OCI-LY1 (cell line): ENCODE measurements around the gene PTPRO.
A peak's percentile ranks its signal among the peaks of the same experiment; 100 is the strongest.

Experiments used
- H2AFZ ChIP-seq: fragments of 200-600 bp; sonication (generic), shearing (Covaris generic); 2 replicates; pipeline ENCODE4 v1.6.0; 2014; ENCODE audit warnings: antibody characterized with exemption, mild to moderate bottlenecking, low read length
- H3F3A ChIP-seq: fragments of 200-600 bp; sonication (generic), shearing (Covaris generic); 2 replicates; pipeline ENCODE4 v1.6.0; 2014; ENCODE audit warnings: mild to moderate bottlenecking, antibody characterized with exemption, low read length, moderate library complexity; ENCODE audit not compliant: insufficient read depth
- H3K27ac ChIP-seq: fragments of 200-600 bp; sonication (generic); 2 replicates; pipeline ENCODE4 v1.5.1; 2014; ENCODE audit warnings: low read length, mixed run types, mild to moderate bottlenecking, low read depth; ENCODE audit not compliant: poor library complexity, severe bottlenecking
- H3K27me3 ChIP-seq: fragments of 200-600 bp; sonication (generic); 2 replicates; pipeline ENCODE4 v1.6.0; 2014; ENCODE audit warnings: antibody characterized with exemption, mild to moderate bottlenecking, low read length, moderate library complexity; ENCODE audit not compliant: insufficient read depth
- H3K36me3 ChIP-seq: fragments of 200-600 bp; sonication (generic); 2 replicates; pipeline ENCODE4 v1.6.1; 2014; ENCODE audit warnings: mild to moderate bottlenecking, antibody characterized with exemption, low read length, moderate library complexity, mixed read lengths; ENCODE audit not compliant: insufficient read depth
- H3K4me1 ChIP-seq: fragments of 200-600 bp; sonication (generic); 2 replicates; pipeline ENCODE4 v1.5.1; 2014; ENCODE audit warnings: mild to moderate bottlenecking, low read length, moderate library complexity; ENCODE audit not compliant: insufficient read depth, severe bottlenecking
- H3K4me2 ChIP-seq: fragments of 200-600 bp; sonication (generic), shearing (Covaris generic); 2 replicates; pipeline ENCODE4 v1.6.1; 2014; ENCODE audit warnings: low read length
- H3K4me3 ChIP-seq: fragments of 200-600 bp; sonication (generic); 2 replicates; pipeline ENCODE4 v1.5.1; 2014; ENCODE audit warnings: low read length, low read depth, mild to moderate bottlenecking, mixed read lengths; ENCODE audit not compliant: poor library complexity, severe bottlenecking
- H3K79me2 ChIP-seq: fragments of 200-600 bp; shearing (Covaris generic); 2 replicates; pipeline ENCODE4 v1.6.1; 2016; ENCODE audit warnings: mixed run types, low read length, mixed read lengths; ENCODE audit not compliant: insufficient read depth
- H3K9ac ChIP-seq: fragments of 200-600 bp; sonication (generic), shearing (Covaris generic); 2 replicates; pipeline ENCODE4 v1.6.1; 2014; ENCODE audit warnings: mild to moderate bottlenecking, low read length, mixed read lengths
- H3K9me2 ChIP-seq: fragments of 200-600 bp; sonication (generic), shearing (Covaris generic); 2 replicates; pipeline ENCODE4 v1.6.1; 2014; ENCODE audit warnings: low read depth, mild to moderate bottlenecking, low read length, mixed read lengths
- H3K9me3 ChIP-seq: fragments of 200-600 bp; shearing (Covaris generic); 2 replicates; pipeline ENCODE4 v1.6.1; 2014; ENCODE audit warnings: low read length, mixed read lengths
- H4K20me1 ChIP-seq: fragments of 200-600 bp; sonication (generic), shearing (Covaris generic); 2 replicates; pipeline ENCODE4 v1.6.0; 2016; ENCODE audit warnings: mild to moderate bottlenecking, low read length; ENCODE audit not compliant: insufficient read depth
- CTCF ChIP-seq: fragments of 200-600 bp; sonication (generic), shearing (Covaris generic); IDR thresholded peaks from 2 replicates; pipeline ENCODE4 v1.5.1; 2017; ENCODE audit warnings: mild to moderate bottlenecking, antibody characterized with exemption, low read length, moderate library complexity, mixed read lengths
- EZH2 ChIP-seq: fragments of 200-600 bp; sonication (generic), shearing (Covaris generic); IDR thresholded peaks from 2 replicates; pipeline ENCODE4 v1.8.0; 2017; ENCODE audit warnings: borderline replicate concordance, mixed run types, mild to moderate bottlenecking, antibody characterized with exemption, low read length, moderate library complexity, mixed read lengths

Gene PTPRO

GRCh38 chr12:15527201-15528080 is 205.1 kb downstream of the PTPRO start:
- Histone ChIP-seq H3K36me3 (no peaks in the 10 kb centered on the region), H3K4me3 (no peak overlapping the region), H3K79me2 (no peaks in the 10 kb centered on the region), H3K9me3 (no peaks in the 10 kb centered on the region), H3K9me2 (no peaks in the 10 kb centered on the region), H3K9ac (no peak overlapping the region), H3K27ac (no peak overlapping the region), H3K4me2 (no peak overlapping the region), H3K27me3 (no peaks in the 10 kb centered on the region), H3F3A (no peaks in the 10 kb centered on the region), H3K4me1 (peaks cover 8% of the 10 kb centered on the region), H4K20me1 (no peaks in the 10 kb centered on the region), H2AFZ (no peak overlapping the region)
- TF ChIP-seq CTCF: peak; percentile 31; the same call in 1 of the 2 replicates
- no peak for TF ChIP-seq EZH2

- H3K27ac ChIP-seq: no peak overlapping the region
- TF ChIP-seq CTCF (no peak), EZH2 (no peak)
Observed at GRCh38 chr12:15528666-15529065, 206.4 kb downstream of the PTPRO start.

GRCh38 chr12:15530361-15530760 is 208.1 kb downstream of the PTPRO start:
- H3K27me3 ChIP-seq: no peaks in the 10 kb centered on the region
- no peak overlapping the region for H3K9ac ChIP-seq
- TF ChIP-seq EZH2 (no peak), CTCF (no peak)
- no peak overlapping the region for H3K4me2 ChIP-seq
- H3K79me2 ChIP-seq: no peaks in the 10 kb centered on the region
- no peak overlapping the region for H3K4me3 ChIP-seq
- no peaks in the 10 kb centered on the region for H3K36me3 ChIP-seq
- no peak overlapping the region for H3K27ac ChIP-seq
- no peaks in the 10 kb centered on the region for H3K9me2 ChIP-seq
- H4K20me1 ChIP-seq: no peaks in the 10 kb centered on the region
- H3K9me3 ChIP-seq: no peaks in the 10 kb centered on the region
- H3K4me1 ChIP-seq: peaks cover 23% of the 10 kb centered on the region
- H3F3A ChIP-seq: no peaks in the 10 kb centered on the region
- H2AFZ ChIP-seq: no peak overlapping the region

More at GRCh38 chr12:15528666-15529065, 206.4 kb downstream of the PTPRO start:
- no peaks in the 10 kb centered on the region for H3K79me2 ChIP-seq
- no peaks in the 10 kb centered on the region for H3K27me3 ChIP-seq
- H3K9me2 ChIP-seq: no peaks in the 10 kb centered on the region
- no peaks in the 10 kb centered on the region for H3K36me3 ChIP-seq
- H3K9ac ChIP-seq: no peak overlapping the region
- H4K20me1 ChIP-seq: no peaks in the 10 kb centered on the region
- H3K4me1 ChIP-seq: peaks cover 8% of the 10 kb centered on the region
- no peak overlapping the region for H3K4me2 ChIP-seq
- H3F3A ChIP-seq: no peaks in the 10 kb centered on the region
- H3K9me3 ChIP-seq: no peaks in the 10 kb centered on the region
- no peak overlapping the region for H3K4me3 ChIP-seq
- H2AFZ ChIP-seq: no peak overlapping the region
